PC-3 (cell line): ENCODE results near the gene COPG2. TPM values are rescaled to one million over a fixed set of nuclear protein-coding genes. Genes with fewer than 3 reads are reported as not detected.

Experiments used
- ATAC-seq: fragments of 200-7000 bp; cut with Tn5 transposase; 2 replicates; pipeline ENCODE4 v1.9.1; 2020; ENCODE audit warnings: mild to moderate bottlenecking, moderate library complexity
- BruUV-seq: library from RNA; stranded (reverse); fragments of 400-500 nt; replicated peaks from 2 replicates; lab custom pipeline; 2021; lab: Mats Ljungman, UMichigan
- CTCF ChIA-PET: fragments of 300-600 bp; sonication (Branson Sonifier 250); formaldehyde crosslinking; loops from one replicate; lab custom pipeline; 2022; ENCODE audit warnings: antibody characterized with exemption; lab: Charles Lee
- POLR2A ChIA-PET: fragments of 300-600 bp; sonication (Branson Sonifier 250); formaldehyde crosslinking; loops from one replicate; lab custom pipeline; 2022; ENCODE audit warnings: antibody characterized with exemption; ENCODE audit not compliant: unreplicated experiment; lab: Charles Lee
- DNase-seq: peaks from one replicate; pipeline ENCODE4 v3.0.0-alpha.2; 2015
- H2AFZ ChIP-seq: fragments of 300-600 bp; sonication (generic); 2 replicates; pipeline ENCODE4 v1.6.0; 2016; ENCODE audit warnings: antibody characterized with exemption, low read length
- H3F3A ChIP-seq: fragments of 300-600 bp; sonication (generic); one replicate; pipeline ENCODE4 v1.6.0; 2017; ENCODE audit warnings: antibody characterized with exemption, low read length, control low read depth, mild to moderate bottlenecking; ENCODE audit not compliant: unreplicated experiment
- H3K27ac ChIP-seq: fragments of 300-600 bp; sonication (generic); 2 replicates; pipeline ENCODE4 v1.5.1; 2016; ENCODE audit warnings: mild to moderate bottlenecking, low read length
- H3K27me3 ChIP-seq: fragments of 300-600 bp; sonication (generic); 2 replicates; pipeline ENCODE4 v1.6.1; 2016; ENCODE audit warnings: low read length, mixed read lengths
- H3K36me3 ChIP-seq: fragments of 300-600 bp; sonication (generic); 2 replicates; pipeline ENCODE4 v1.6.1; 2016; ENCODE audit warnings: low read depth, mixed run types, low read length, mixed read lengths
- H3K4me1 ChIP-seq: fragments of 300-600 bp; sonication (generic); 2 replicates; pipeline ENCODE4 v1.5.1; 2016; ENCODE audit warnings: low read length; ENCODE audit not compliant: insufficient read depth
- H3K4me2 ChIP-seq: fragments of 300-600 bp; sonication (generic); 2 replicates; pipeline ENCODE4 v1.6.0; 2016; ENCODE audit warnings: low read length
- H3K4me3 ChIP-seq: fragments of 300-600 bp; sonication (generic); 2 replicates; pipeline ENCODE4 v1.5.1; 2016; ENCODE audit warnings: mild to moderate bottlenecking, low read length, mixed read lengths
- H3K79me2 ChIP-seq: fragments of 300-600 bp; sonication (generic); 2 replicates; pipeline ENCODE4 v1.6.1; 2017; ENCODE audit warnings: low read length, mixed read lengths
- H3K9ac ChIP-seq: fragments of 300-600 bp; sonication (generic); 2 replicates; pipeline ENCODE4 v1.6.0; 2016; ENCODE audit warnings: mild to moderate bottlenecking, low read length
- H3K9me2 ChIP-seq: fragments of 300-600 bp; sonication (generic); replicated peaks from 2 replicates; pipeline ENCODE4 v1.6.1; 2016; ENCODE audit warnings: mixed run types, low read length, mixed read lengths
- H3K9me3 ChIP-seq: fragments of 300-600 bp; sonication (generic); 2 replicates; pipeline ENCODE4 v1.6.1; 2016; ENCODE audit warnings: low read length, mixed read lengths
- H4K20me1 ChIP-seq: fragments of 300-600 bp; sonication (generic); 2 replicates; pipeline ENCODE4 v1.6.1; 2016; ENCODE audit warnings: low read length, mixed read lengths
- CTCF ChIP-seq: fragments of 300-600 bp; sonication (generic); conservative IDR thresholded peaks from 2 replicates; pipeline ENCODE4 v1.5.1; 2017; ENCODE audit warnings: antibody characterized with exemption, low read depth, mild to moderate bottlenecking, low read length
- EZH2 ChIP-seq: fragments of 300-600 bp; sonication (generic); IDR thresholded peaks from one replicate; pipeline ENCODE4 v1.6.1; 2017; ENCODE audit warnings: antibody characterized with exemption, mild to moderate bottlenecking, low read length; ENCODE audit not compliant: unreplicated experiment
- EZH2phosphoT487 ChIP-seq: fragments of 300-600 bp; sonication (generic); IDR thresholded peaks from 2 replicates; pipeline ENCODE4 v1.6.1; 2018; ENCODE audit warnings: mild to moderate bottlenecking, antibody characterized with exemption, low read length, borderline replicate concordance
- intact Hi-C: fragments of 100-400 bp; cut with micrococcal nuclease; formaldehyde crosslinking; loops from 2 replicates; pipeline ENCODE4 v1.9.0; 2023
- total RNA-seq: library from RNA; depleted of rRNA; stranded (reverse); fragments of >200 nt; gene quantifications from 2 replicates; pipeline ENCODE4 v1.2.3, GENCODE V29; 2014

The COPG2 gene
- total RNA-seq, 1 experiment from 2014 or later: 9.1 TPM

- H3K4me1 ChIP-seq: no peaks in the 10 kb centered on the region
- no peaks in the 10 kb centered on the region for H4K20me1 ChIP-seq
- TF ChIP-seq CTCF: no peak
- TF ChIP-seq EZH2phosphoT487: no peak
- TF ChIP-seq EZH2: no peak
- no peak for DNase-seq
- H3K4me3 ChIP-seq: no peak overlapping the region
- BruUV-seq: no TSS peak
- H3K79me2 ChIP-seq: no peaks in the 10 kb centered on the region
- H2AFZ ChIP-seq: no peak overlapping the region
- no peaks in the 10 kb centered on the region for H3K36me3 ChIP-seq
- ChIA-PET CTCF (no interaction called here), POLR2A (no interaction called here)
- intact Hi-C loops: no loop called here
- no peak for ATAC-seq
- no peaks in the 10 kb centered on the region for H3F3A ChIP-seq
- H3K4me2 ChIP-seq: no peak overlapping the region
- no peaks in the 10 kb centered on the region for H3K9me3 ChIP-seq
- H3K9me2 ChIP-seq: no peaks in the 10 kb centered on the region
- no peak overlapping the region for H3K9ac ChIP-seq
- no peaks in the 10 kb centered on the region for H3K27me3 ChIP-seq
- H3K27ac ChIP-seq: no peak overlapping the region
These were observed 13.3 kb downstream of the COPG2 start for GRCh38 chr7:130655286-130655685.

- POLR2A ChIA-PET: no interaction called here
- Histone ChIP-seq H3K4me1 (no peaks in the 10 kb centered on the region), H3K36me3 (no peaks in the 10 kb centered on the region), H3K4me2 (no peak overlapping the region), H3K9me3 (no peaks in the 10 kb centered on the region), H3K79me2 (no peaks in the 10 kb centered on the region), H3K9me2 (no peaks in the 10 kb centered on the region), H4K20me1 (no peaks in the 10 kb centered on the region), H2AFZ (no peak overlapping the region), H3K27me3 (no peaks in the 10 kb centered on the region), H3K4me3 (no peak overlapping the region), H3K27ac (no peak overlapping the region), H3F3A (no peaks in the 10 kb centered on the region), H3K9ac (no peak overlapping the region)
- CTCF ChIA-PET: no interaction called here
- DNase-seq (no peak), ATAC-seq (no peak)
- intact Hi-C loops: no loop called here
- TF ChIP-seq EZH2phosphoT487 (no peak), CTCF (no peak), EZH2 (no peak)
- no TSS peak for BruUV-seq
These were observed 13.7 kb downstream of the COPG2 start for GRCh38 chr7:130654850-130655249.

- Histone ChIP-seq H4K20me1 (no peaks in the 10 kb centered on the region), H3K9ac (no peak overlapping the region), H3K79me2 (no peaks in the 10 kb centered on the region), H3F3A (no peaks in the 10 kb centered on the region), H2AFZ (no peak overlapping the region), H3K4me3 (no peak overlapping the region), H3K4me2 (no peak overlapping the region), H3K9me3 (no peaks in the 10 kb centered on the region), H3K27me3 (no peaks in the 10 kb centered on the region), H3K27ac (no peak overlapping the region), H3K9me2 (no peaks in the 10 kb centered on the region), H3K36me3 (no peaks in the 10 kb centered on the region), H3K4me1 (no peaks in the 10 kb centered on the region)
- intact Hi-C loops: no loop called here
- BruUV-seq: no TSS peak
- DNase-seq (no peak), ATAC-seq (no peak)
- TF ChIP-seq EZH2phosphoT487 (no peak), CTCF (no peak), EZH2 (no peak)
- POLR2A ChIA-PET: no interaction called here
- CTCF ChIA-PET: no interaction called here
These were observed 17.9 kb downstream of the COPG2 start for GRCh38 chr7:130650611-130651120.
